ENCODE measurements around the gene CBX4. TPM values are rescaled to one million over a fixed set of nuclear protein-coding genes. Genes with fewer than 3 reads are reported as not detected.

CBX4 gene
- total and polyA plus RNA-seq, 2 of the 13 experiments (the other 11 are each of a cell fraction or from before 2014, with no cell fraction given), result 25.8 to 50.8 TPM

DNA sequence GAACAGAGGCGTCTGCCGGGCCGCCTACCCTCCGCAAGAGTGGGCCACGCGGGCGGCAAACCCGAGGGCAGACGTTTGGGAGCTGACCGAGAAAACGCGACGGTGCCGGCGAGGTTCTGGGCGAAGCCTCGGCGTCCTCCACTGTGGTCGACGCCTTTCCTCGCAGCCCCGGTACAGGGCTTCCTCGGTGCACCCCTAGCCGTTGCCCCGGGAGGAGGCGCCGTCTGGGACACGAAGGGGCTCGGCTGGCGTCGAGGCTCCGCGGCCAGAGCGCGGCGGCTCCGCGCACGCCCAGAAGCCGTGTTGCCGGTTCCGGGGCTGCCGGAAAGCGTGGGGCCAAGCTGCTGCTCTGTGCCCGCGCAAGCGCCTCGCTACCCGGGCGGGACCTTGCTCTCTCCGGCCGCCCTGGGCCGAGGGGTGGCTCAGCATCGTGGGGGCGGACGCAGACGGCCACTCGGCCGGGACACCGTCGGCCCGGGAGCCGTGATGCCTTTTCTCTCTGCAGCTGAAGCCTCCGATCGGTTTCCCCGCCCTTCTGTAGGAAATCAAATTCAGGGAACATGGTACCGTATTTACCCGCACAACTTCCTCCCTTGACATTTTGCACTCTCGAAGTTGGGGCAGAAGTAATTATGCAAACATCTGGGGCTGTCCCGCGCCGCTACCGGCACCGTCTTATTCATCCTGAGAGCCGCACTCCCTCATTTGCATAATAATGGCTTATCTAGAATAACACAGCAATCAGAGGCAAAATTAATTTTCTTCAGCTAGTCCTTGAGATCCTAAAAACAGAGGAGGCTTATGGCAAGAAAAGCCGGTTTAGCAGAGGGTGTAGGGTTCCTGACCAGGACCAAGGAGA, 35.0 kb downstream of the CBX4 start (continued):
- TF ChIP-seq, protein P1, sequence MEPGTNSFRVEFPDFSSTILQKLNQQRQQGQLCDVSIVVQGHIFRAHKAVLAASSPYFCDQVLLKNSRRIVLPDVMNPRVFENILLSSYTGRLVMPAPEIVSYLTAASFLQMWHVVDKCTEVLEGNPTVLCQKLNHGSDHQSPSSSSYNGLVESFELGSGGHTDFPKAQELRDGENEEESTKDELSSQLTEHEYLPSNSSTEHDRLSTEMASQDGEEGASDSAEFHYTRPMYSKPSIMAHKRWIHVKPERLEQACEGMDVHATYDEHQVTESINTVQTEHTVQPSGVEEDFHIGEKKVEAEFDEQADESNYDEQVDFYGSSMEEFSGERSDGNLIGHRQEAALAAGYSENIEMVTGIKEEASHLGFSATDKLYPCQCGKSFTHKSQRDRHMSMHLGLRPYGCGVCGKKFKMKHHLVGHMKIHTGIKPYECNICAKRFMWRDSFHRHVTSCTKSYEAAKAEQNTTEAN (CRISPR knock-in tag; conservative IDR thresholded peaks at IDR 0.05), result peak; percentile 44; the same call in 1 of the 2 replicates
- TF ChIP-seq SP140L (CRISPR knock-in tag; IDR thresholded peaks at IDR 0.05; ENCODE audit: borderline replicate concordance) (no peak), ZNF883 (CRISPR knock-in tag; IDR thresholded peaks at IDR 0.05; ENCODE audit: not compliant biosample characterization) (peak; percentile 98), FOXK2 (IDR thresholded peaks at IDR 0.05) (no peak), CBX5 (CRISPR knock-in tag; IDR thresholded peaks at IDR 0.05; ENCODE audit: borderline replicate concordance) (0 out of 2 replicates have a peak, but pooled peaks have one; percentile 22), SOX13 (IDR thresholded peaks at IDR 0.05) (no peak), SOX13 (CRISPR knock-in tag; conservative IDR thresholded peaks at IDR 0.05 in 1 of 2, IDR thresholded peaks at IDR 0.05 in 1 of 2) (peak in 1 of 2 experiments; percentile 39; a peak in 1 of 4 replicates), ZNF841 (CRISPR knock-in tag; IDR thresholded peaks at IDR 0.05; ENCODE audit: borderline replicate concordance) (no peak), ZNF296 (CRISPR knock-in tag; conservative IDR thresholded peaks at IDR 0.05) (no peak; the same call in 1 of the 2 replicates), SMAD9 (CRISPR knock-in tag; IDR thresholded peaks at IDR 0.05) (peak; percentile 61; the same call in 1 of the 2 replicates), FOXP1 (IDR thresholded peaks at IDR 0.05) (no peak), FOXP1 (CRISPR knock-in tag; IDR thresholded peaks at IDR 0.05) (no peak), ZFP41 (CRISPR knock-in tag; IDR thresholded peaks at IDR 0.05; ENCODE audit: borderline replicate concordance) (peak; percentile 65; the same call in 1 of the 2 replicates)
- TF ChIP-seq, protein P2, sequence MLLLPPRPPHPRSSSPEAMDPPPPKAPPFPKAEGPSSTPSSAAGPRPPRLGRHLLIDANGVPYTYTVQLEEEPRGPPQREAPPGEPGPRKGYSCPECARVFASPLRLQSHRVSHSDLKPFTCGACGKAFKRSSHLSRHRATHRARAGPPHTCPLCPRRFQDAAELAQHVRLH (CRISPR knock-in tag; IDR thresholded peaks at IDR 0.05; ENCODE audit: borderline replicate concordance, low read depth), result peak; percentile 84; the same call in 1 of the 2 replicates
- TF ChIP-seq, protein P3, sequence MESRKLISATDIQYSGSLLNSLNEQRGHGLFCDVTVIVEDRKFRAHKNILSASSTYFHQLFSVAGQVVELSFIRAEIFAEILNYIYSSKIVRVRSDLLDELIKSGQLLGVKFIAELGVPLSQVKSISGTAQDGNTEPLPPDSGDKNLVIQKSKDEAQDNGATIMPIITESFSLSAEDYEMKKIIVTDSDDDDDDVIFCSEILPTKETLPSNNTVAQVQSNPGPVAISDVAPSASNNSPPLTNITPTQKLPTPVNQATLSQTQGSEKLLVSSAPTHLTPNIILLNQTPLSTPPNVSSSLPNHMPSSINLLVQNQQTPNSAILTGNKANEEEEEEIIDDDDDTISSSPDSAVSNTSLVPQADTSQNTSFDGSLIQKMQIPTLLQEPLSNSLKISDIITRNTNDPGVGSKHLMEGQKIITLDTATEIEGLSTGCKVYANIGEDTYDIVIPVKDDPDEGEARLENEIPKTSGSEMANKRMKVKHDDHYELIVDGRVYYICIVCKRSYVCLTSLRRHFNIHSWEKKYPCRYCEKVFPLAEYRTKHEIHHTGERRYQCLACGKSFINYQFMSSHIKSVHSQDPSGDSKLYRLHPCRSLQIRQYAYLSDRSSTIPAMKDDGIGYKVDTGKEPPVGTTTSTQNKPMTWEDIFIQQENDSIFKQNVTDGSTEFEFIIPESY (CRISPR knock-in tag; IDR thresholded peaks at IDR 0.05), result peak; percentile 51; the same call in 1 of the 2 replicates
- TF ChIP-seq, protein P4, sequence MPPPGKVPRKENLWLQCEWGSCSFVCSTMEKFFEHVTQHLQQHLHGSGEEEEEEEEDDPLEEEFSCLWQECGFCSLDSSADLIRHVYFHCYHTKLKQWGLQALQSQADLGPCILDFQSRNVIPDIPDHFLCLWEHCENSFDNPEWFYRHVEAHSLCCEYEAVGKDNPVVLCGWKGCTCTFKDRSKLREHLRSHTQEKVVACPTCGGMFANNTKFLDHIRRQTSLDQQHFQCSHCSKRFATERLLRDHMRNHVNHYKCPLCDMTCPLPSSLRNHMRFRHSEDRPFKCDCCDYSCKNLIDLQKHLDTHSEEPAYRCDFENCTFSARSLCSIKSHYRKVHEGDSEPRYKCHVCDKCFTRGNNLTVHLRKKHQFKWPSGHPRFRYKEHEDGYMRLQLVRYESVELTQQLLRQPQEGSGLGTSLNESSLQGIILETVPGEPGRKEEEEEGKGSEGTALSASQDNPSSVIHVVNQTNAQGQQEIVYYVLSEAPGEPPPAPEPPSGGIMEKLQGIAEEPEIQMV (CRISPR knock-in tag; IDR thresholded peaks at IDR 0.05; ENCODE audit: low read depth), result peak; percentile 87
- TF ChIP-seq, protein P5, sequence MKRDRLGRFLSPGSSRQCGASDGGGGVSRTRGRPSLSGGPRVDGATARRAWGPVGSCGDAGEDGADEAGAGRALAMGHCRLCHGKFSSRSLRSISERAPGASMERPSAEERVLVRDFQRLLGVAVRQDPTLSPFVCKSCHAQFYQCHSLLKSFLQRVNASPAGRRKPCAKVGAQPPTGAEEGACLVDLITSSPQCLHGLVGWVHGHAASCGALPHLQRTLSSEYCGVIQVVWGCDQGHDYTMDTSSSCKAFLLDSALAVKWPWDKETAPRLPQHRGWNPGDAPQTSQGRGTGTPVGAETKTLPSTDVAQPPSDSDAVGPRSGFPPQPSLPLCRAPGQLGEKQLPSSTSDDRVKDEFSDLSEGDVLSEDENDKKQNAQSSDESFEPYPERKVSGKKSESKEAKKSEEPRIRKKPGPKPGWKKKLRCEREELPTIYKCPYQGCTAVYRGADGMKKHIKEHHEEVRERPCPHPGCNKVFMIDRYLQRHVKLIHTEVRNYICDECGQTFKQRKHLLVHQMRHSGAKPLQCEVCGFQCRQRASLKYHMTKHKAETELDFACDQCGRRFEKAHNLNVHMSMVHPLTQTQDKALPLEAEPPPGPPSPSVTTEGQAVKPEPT (CRISPR knock-in tag; IDR thresholded peaks at IDR 0.05; ENCODE audit: low read depth), result peak; percentile 85; the same call in 1 of the 2 replicates
- TF ChIP-seq, protein P6, sequence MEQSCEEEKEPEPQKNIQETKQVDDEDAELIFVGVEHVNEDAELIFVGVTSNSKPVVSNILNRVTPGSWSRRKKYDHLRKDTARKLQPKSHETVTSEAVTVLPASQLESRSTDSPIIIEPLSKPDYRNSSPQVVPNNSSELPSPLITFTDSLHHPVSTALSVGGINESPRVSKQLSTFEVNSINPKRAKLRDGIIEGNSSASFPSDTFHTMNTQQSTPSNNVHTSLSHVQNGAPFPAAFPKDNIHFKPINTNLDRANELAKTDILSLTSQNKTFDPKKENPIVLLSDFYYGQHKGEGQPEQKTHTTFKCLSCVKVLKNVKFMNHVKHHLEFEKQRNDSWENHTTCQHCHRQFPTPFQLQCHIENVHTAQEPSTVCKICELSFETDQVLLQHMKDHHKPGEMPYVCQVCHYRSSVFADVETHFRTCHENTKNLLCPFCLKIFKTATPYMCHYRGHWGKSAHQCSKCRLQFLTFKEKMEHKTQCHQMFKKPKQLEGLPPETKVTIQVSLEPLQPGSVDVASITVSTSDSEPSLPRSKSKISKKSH (CRISPR knock-in tag; IDR thresholded peaks at IDR 0.05; ENCODE audit: borderline replicate concordance), result peak; percentile 93; the same call in 1 of the 2 replicates
